ENCODE data around the gene VSIG8.

- TF ChIP-seq CTCF (conservative IDR thresholded peaks at IDR 0.05; ENCODE audit: low read depth, low read length) (no peak), EZH2 (IDR thresholded peaks at IDR 0.05; ENCODE audit: borderline replicate concordance, low read depth, low read length, poor library complexity, severe bottlenecking) (no peak)
These were observed 27.9 kb upstream of the VSIG8 start for GRCh38 chr1:159890390-159890789.

Data from A673 (cell line).